Stromal cell of bone marrow (primary cell): Measurements from ENCODE around the gene NHLRC3.
"Not testable (repeated sequence)": the region's sequence is repeated elsewhere in the genome, so short reads cannot be mapped to it uniquely, and the experiment has no call there.

Experiments
- DNase-seq: peaks from one replicate; pipeline ENCODE4 v3.0.0-alpha.2; 2012; ENCODE audit warnings: low read depth

The NHLRC3 gene

DNA sequence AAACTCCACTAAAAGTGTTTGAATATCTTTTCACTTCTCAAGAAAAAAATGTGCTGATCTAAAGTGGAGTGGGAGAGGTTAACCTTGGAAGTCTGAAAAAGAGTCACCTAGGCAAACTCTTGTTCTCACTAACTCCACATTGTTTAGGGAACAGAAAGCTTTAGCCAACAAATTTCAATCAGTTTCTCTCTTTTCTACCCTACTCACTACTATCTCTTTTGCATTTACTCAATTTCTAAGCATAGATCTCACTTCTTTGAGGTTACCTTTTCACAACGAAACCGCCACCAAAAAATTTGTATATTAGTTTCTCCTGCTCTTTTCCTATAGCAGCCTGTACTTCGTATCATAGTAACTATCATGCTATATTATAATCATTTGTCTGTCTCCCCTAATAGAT, 6.3 kb downstream of the NHLRC3 start:
- DNase-seq, result no peak

DNA sequence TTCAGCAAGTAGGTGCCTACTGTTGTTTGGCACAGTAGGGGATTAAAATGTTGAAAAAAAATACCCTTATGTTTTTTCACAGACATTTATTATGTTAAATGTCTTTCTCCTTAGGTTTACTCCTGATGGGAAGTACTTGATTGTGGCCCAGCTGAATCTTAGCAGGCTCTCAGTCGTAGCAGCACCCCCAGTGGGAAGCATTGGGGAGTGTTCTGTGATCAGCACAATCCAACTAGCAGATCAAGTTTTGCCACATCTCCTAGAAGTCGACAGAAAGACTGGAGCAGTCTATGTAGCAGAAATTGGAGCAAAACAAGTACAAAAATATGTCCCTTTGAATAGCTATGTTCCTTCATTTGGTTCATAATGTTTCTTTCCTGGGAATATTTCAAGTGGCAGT, 9.3 kb downstream of the NHLRC3 start:
- no peak for DNase-seq

DNA sequence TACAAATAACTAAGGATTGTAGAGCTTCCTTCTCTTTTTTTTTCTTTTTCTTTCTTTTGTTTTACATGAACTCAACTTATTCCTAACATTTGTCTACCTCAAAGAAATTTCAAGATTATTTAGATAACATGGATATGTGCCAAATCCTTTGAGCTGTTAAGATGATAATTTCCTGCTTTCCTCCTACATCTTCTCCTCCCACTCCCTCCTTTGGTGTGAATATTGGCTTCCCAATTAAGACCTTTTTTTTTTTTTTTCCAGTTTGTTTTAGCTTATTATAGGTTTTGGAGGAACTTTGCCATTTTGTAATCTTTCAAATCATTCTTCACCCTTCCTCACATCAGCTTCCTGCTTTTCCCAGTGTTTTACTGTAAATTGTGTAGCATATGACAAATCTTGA, 10.6 kb downstream of the NHLRC3 start:
- DNase-seq, result no peak

DNA sequence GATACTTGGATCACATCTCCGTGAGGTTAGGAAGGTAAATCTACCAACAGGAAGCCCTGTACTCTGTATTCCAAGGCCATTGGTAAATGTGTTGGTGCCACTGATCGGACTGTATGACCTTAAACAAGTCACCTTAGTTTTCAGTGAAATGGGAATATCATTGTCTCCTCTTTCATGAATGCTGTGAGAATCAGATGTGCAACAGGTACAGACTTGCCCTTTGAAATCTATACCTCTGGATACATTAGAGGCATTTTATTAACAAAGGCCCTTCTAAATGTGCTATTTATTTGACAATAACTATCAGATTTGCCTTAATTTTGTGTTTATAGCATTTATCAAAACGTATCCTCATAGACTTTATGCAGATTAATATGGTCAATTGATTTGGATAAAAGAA, 11.0 kb downstream of the NHLRC3 start:
- DNase-seq, result no peak

DNA sequence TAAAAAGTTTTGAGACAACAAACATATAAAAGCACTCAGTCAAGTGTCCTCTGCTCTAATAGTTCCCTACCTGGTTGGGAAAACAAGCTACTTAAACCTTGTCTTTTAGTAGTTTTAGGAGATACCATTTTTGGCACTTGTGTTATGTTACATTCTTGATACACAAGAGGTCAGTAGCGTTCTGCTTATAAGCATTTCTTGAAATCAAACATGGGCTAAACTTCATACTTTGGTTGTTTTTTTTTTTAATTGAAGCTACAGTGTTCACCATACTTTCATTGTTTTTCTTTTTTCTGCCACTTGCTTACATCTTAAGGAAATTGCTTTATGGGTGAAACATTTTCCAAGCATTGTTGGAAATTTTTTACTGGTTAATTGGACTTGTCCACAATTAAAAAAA, 12.9 kb downstream of the NHLRC3 start:
- peak; percentile 27 for DNase-seq

DNA sequence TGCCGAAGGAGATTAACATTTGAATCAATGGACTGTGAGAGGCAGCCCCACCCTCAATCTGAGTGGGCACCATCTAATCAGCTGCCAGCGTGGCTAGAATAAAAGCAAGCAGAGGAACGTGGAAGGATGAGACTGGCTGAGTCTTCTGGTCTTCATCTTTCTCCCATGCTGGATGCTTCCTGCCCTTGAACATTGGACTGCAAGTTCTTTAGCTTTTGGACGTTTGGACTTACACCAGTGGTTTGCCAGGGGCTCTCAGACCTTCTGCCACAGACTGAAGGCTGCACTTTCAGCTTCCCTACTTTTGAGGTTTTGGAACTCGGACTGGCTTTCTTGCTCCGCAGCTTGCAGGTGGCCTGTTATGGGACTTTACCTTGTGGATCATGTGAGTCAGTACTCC, 14.7 kb downstream of the NHLRC3 start:
- DNase-seq, result no peak

DNA sequence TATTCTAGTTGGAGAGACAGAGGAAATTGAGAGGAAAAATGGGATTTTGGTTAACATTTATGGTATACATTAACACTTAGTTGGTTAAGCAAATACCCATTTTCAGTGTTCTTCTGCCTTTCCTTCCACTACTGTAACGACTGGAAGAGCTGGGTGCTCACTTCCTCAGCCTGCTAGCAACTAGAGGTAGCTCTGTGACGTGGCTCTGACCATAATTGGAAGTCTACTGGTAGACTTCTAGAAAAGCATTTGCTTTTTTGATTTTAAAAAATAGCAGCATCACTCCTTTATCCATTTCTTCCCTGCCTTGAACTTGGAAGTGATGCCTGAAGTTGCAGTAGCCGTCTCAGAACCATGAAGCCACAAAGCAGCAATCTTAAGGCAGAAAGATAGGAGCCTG, 15.9 kb downstream of the NHLRC3 start:
- DNase-seq, result no peak

DNA sequence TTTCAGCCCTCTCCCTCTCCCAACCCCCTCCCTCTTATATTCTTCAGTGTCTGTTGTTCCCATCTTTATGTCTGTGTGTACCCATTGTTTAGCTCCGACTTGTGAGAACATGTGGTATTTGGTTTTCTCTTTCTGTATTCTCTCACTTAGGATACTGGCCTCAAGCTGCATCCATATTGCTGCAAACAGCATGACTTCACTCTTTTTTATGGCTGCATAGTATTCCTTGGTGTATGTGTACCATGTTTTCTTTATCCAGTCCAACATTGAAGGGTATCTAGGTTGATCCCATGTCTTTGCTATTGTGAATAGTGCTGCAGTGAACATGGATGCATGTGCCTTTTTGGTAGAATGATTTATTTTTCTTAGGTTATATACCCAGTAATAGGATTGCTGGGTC, 17.8 kb downstream of the NHLRC3 start:
- no peak for DNase-seq

DNA sequence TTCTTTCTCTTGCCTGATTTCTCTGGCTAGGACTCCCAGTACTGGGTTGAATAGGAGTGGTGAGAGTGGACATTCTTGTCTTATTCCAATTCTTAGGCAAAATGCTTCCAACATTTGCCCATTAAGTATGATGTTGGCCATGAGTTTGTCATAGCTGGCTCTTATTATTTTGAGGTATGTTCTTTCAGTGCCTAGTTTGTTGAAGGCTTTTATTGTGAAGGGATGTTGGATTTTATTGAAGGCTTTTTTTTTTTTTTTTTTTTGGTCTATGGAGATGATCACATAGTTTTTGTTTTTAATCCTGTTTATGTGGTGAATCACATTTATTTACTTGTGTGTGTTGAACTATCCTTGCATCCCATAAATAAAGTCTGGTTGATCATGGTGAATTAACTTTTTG, 19.8 kb downstream of the NHLRC3 start:
- no peak for DNase-seq

DNA sequence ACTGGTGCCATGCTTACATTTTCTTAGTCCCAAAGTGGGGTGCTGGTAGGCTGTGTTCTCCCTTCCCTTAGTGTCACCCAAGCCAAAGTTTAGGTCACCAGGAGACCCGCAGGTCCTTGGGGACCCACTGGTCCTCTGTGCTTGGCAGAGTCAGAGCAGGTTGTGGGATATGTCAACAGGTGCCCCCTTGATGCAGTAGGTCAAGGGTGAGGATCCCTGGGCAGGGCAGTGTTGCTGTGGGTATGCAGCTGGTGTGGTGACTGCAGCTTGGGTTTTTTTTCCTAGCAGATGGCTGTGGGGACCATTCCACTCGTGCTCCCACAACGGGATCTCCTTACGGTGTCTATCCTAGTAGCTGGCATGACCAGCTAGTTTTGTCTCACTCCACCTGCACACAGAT, 23.7 kb downstream of the NHLRC3 start:
- no peak for DNase-seq

DNA sequence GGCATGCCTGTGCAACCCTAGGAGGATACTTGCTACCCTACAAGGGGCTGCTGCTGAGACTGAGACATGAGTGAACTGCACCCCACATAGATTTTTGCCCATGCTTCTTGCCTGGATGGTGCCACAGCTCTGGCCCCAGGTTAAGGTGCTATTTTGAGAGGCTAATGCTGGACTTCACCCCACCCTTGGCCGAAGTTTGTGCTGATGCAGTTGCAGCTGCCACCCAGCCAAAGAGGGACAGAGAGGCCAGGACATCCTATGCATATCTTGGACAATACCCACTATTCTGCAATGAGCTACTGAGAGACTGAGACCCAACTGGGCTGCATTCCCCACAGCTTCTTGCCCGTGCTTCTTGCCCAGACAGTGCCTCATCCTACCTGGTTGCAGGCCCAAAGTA, 34.6 kb downstream of the NHLRC3 start:
- no peak for DNase-seq

DNA sequence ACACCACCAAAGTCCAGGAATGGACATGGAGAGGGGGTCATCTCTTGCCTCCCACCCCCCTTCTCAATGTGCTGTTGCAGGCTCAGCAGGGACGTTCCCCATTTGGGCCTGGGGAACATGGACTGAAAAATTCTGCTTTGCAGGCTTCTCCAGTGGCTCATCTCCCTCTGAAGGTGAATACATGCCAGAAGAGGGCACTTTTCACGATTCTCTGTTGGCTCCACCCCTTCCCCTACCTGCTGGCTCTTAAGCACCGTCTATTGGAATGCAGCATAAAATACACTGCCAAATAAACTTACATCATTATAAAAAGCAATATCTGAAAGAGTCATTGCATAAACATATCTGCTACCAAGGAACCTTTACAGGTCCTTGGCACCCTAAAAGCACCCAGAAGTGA, 35.7 kb downstream of the NHLRC3 start:
- DNase-seq, result no peak

DNA sequence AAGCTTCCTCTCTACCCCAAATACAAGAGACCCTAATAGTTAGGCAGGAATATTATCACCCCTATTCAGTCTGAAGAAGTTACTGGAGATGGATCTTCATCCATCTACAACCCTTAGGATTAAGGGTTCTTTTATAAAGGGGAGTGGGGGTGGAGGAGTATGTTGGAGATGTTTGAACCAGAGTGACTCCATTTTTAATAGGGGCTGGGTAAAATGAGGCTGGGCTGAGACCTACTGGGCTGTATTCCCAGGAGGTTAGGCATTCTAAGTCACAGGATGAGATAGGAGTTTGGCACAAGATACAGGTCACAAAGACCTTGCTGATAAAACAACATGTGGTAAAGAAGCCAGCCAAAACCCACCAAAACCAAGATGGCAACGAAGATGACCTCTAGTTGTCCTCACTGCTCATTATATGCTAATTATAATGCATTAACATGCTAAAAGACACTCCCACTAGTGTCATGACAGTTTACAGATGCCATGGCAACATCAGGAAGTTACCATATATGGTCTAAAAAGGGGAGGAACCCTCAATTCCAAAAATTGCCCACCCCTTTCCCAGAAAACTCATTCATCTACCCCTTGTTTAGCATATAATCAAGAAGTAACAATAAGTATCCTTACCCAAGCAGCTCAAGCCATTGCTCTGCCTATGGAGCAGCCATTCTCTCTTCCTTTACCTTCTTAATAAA, 48.1 kb downstream of the NHLRC3 start:
- not testable (repeated sequence) for DNase-seq

DNA sequence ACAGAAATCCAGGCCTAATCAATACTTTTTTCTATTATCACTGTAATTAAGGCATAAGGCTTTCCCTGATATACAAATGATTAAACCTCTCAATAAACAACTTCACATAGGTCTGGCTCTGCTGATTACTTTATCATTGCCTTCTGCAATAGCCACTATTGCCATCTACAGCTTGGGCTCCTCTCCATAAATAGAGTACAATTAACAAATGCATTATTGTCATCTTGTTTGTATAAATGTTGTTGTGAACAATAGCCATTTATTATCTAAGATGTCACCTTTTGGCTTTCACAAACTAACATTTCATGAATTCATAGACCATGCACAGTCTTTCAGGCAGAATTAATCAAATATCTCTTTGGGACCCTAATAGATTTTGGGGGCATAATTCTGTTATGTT, 53.3 kb downstream of the NHLRC3 start:
- no peak for DNase-seq

DNA sequence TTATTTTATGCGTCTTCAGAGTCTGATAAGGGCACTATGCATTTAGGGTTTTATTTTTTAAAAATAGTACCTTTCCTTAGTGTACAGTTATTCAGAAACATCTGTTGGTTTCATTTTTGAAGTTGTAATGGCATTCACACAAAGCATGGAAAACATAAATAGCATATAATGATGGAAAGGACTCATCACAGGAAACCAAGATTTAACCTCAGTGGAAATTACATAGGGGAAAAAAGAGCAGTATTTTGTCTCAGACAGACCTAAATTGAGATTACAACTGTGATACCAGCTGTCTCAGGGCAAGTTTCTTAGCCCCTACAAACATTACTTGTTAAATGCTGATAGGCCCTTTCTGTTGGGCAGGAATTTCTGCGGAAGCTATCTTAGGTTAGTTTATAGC, 57.2 kb downstream of the NHLRC3 start:
- DNase-seq, result no peak

DNA sequence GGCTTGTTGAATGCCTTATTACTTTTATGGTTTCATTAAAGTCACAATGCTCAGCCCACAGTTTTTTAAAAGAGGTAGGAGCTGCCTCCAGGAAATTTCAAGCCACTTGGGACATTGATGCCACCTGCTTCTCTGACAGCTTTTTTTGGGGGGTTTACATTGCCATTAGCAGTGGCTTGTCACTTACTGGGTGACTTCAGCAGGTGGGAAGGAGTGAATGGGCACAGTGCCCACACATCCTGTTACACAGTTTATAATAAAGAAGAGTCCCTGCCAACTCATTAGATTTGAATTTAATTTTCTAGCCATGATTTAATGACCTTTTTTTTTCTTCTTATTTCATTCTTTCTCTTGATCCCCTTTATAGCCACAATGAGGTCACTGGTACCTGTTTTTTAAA, 61.0 kb downstream of the NHLRC3 start:
- DNase-seq, result no peak
